Glomerular endothelial cell (primary cell): ENCODE results near the gene ZBTB16. TPM values are rescaled to one million over a fixed set of nuclear protein-coding genes. Genes with fewer than 3 reads are reported as not detected.
A peak's percentile ranks its signal among the peaks of the same experiment; 100 is the strongest.

Source experiments
- DNase-seq: peaks from one replicate; pipeline ENCODE4 v3.0.0-alpha.2; 2011; ENCODE audit warnings: low read depth, low spot score; ENCODE audit errors: extremely low read depth
- total RNA-seq: library from RNA; depleted of rRNA; stranded (reverse); fragments of >200 nt; gene quantifications from 2 replicates; pipeline ENCODE4 v1.2.3, GENCODE V29; 2015

ZBTB16 gene
- total RNA-seq, 1 donor from 2014 or later: 6.9 TPM

DNA sequence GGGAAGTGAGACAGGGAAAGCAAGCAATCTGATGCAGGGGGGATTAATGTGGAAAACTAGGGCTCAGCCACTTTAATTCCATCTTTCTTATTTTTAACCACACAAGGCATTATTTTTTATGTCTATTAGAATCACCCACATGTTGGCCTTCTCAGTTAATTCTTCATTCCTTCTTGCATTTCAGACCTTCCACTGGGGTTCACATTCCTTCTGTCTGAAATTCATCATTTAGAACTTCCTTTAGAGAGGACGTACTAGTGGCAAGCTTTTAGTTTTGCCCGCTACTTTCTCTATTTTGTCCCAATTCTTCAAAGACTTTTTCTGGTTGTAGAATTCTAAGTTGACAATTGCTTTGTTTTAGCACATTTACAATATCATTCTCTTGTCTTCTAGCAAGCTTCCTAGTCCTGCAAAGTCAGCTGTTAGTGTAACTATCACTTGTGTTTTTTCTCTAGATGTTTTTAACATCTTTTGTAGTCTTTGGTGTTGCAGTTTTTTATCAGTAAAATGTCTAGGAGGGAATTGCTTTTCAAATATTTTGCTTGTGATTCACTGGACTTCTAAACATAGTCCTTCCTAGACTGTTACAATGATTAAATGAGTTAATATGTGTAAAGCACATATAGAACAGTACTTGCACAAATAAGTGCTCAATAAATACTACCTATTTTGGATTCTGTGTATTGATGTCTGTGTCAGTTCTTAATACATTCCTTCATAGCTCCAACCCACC is 231.2 kb downstream of the ZBTB16 start:
- no peak for DNase-seq

DNA sequence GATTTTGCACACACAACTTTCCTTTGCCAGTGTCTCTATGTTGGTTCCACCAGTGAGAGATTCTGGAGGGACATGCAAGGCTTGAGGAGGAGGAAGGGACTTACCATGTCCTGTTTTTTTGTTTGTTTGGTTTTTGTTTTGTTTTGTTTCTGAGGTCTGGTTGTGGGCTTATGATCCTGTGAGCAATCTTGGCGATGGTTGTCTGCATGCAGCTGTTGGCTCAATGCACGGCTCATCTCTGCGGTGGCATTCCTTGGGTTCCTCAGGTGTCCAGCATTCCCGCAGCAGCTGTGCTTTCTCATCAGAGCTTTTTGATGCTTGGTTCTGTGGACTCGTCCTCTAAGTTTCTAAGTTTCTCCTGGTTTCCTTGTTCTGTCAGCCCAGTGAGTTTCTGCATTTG is 231.9 kb downstream of the ZBTB16 start:
- DNase-seq: no peak

DNA sequence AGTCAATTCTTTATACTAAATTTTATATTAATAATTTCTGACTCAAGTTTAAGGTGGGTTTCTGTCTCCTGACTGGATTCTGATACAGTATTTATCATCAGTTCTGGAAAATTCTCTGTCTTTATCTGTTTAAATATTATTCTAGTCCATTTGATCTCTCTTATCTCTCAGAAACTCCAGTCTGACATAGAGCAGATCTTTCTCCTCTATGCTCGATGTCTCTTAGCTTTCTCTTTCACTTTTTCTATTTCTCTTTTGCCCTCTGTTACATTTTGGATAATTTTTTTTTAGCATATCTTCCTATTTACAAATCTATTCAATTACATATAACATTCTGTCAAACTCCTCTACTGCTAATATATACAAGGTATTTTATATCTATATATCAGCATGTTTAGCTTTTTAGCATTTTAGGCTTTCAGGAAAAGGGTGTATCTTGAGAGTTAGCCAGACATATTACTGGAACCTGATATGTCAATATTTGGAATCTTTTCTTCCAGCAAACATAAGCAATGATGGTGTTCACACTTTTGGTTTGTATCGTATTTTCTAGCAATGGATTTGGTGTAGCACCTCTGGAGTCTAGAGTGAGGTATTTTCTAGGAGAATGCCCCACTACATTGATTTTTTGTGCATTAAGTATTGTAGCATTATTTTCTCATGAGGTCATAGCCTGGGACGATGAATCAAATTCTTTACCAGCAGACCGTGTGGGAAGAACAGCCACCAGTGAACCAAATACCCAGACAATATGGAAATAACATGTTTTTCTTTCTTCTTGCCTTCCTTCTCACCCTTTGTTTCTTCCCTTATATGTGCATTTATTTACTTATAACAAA is 232.6 kb downstream of the ZBTB16 start:
- DNase-seq: no peak

DNA sequence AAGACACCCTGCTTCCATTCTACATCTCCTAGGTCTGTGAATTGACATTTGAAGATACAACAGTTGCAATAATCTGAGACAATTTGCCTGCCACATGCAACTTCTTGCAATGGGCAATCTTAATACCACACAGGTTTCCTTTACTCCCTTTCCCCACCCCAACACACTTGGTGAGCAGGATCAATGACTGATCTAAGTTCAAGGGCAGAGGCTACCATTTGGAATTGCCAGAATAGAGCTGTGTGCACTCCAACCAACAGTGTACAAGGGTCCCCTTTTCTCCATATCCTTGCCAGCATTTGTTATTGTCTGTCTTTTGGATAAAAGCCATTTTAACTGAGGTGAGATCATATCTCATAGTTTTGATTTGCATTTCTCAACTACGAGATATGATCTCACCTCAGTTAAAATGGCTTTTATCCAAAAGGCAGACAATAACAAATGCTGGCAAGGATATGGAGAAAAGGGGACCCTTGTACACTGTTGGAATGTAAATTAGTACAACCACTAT is 233.7 kb downstream of the ZBTB16 start:
- no peak for DNase-seq

DNA sequence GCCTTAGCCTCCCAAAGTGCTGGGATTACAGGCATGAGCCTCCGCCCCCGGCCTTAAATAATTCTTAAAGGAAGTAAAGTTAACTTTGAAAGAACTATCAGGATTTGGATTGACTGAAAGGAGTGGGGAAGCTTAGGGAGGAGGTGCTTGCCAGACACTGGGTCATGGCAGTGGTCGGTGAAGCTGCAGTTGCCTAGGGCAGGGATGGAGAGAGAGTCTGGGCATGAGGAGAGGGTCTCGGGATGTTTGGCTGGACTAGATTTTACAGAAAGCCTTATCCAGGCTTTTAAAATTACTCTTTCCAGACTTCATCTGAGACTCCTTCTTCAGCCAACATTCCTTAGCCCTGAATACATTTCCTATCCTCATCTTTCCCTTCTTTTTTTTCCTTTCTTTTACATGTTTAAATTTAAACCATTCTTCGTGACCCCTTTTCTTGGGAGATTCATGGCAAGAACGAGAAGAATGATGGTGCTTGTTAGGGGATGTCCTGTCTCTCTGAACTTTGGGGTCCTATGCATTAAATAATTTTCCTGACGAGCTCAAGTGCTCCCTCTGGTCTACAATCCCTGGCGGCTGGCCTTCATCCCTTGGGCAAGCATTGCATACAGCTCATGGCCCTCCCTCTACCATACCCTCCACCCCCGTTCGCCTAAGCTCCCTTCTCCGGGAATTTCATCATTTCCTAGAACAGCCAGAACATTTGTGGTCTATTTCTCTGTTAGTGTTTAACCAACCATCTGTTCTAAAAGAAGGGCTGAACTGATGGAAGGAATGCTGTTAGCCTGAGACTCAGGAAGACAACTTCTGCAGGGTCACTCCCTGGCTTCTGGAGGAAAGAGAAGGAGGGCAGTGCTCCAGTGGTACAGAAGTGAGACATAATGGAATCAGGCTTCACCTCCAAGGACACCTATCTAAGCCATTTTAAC is 236.4 kb downstream of the ZBTB16 start, which contains the start of gene NNMT:
TSS of gene NNMT (plus strand) at position 724 of the 929 bp plus-strand sequence. CDS start at position 882, 158 bp downstream.
- peak; percentile 89 for DNase-seq

DNA sequence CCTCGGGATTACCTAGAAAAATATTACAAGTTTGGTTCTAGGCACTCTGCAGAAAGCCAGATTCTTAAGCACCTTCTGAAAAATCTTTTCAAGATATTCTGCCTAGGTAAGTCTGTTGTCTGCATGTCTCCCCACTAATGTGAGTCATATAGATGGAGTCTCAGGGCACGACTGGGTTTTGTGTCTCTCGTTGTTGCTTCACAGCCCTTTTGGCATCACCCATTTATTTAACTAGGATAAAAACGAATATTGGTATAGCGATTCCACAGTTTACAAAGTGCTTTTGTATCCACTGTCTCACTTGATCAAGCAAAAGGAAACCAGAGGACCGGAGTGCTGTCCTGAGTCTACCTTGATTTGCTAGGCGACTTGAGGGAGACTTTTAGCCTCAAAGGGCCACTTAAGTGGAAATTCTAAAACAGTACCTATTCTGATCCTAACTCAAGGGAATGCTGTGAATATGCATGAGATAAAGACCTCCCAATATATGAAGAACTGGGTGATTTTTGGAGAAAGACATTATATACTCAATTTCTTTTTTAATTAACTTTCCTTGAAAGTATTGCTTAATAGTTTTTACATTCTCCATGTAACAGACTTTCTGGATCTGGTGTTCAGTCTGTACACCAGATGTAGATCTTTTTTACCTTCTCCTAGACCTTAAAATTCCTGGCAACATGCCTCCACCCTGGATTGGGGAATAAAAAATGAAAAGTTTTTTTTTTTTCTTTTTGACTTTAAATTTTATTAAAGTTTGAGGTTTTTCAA is 237.3 kb downstream of the ZBTB16 start:
- no peak for DNase-seq

DNA sequence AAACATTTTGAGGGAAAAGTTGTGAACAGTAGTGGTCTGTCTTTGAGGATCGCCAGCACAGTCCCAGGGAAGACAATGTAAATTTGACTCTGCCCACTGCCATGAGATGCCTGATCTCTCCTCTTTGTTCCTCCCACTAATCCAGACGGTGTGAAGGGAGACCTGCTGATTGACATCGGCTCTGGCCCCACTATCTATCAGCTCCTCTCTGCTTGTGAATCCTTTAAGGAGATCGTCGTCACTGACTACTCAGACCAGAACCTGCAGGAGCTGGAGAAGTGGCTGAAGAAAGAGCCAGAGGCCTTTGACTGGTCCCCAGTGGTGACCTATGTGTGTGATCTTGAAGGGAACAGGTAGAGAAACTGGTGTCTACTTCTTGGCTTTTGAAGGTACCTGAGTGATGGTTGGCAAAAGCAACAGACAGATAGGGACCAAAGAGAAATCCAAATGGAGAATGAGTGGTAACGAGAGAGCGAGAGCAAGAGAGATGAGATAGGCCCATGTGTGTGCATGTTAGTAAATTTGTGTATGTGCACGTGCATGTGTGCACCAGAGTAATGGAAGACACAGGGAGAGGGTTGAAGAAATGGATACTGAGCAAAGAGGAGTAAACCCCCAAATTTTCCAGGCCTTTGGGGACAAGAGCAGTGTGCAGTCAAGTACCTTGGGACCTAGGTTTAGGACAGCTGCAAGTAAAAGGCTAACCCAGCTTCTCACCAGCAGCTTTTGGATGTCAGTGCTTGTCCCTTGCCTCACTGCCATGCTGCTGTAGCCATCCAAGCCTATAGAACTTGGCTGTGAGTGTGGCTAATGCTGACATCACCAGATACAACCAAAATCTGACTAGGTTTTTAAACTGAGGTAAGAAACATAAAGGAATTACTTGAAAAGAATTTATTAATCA is 238.5 kb downstream of the ZBTB16 start:
- no peak for DNase-seq

DNA sequence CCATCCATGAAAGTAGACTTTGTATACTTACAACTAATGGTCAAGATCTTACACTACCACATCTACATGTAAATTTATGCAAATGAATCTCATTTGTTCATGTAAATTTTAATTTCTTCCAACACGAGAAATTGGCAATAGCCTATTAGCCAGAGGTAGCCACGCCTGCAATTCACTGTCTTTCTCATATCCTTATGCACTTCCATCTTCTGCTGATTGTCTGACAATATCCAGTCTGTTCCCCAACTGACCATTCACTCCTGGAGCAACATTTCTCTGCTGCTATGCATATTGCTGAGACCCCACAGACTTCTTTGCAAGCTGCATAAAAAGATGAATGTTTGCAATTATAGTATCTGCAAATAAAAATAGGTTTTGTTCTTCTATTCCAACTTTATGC is 239.2 kb downstream of the ZBTB16 start:
- no peak for DNase-seq

Other genes with a start within 250 kb of the ZBTB16 start
- gene USP28, start 184.1 kb upstream of the ZBTB16 start, total RNA-seq: 11.1 and 25.6 TPM in 2 replicates
- gene HTR3B, start 154.9 kb upstream of the ZBTB16 start, total RNA-seq: not detected in 2 replicates
- not detected in 2 replicates for gene HTR3A, start 84.6 kb upstream of the ZBTB16 start, total RNA-seq
- gene NNMT, start 236.7 kb downstream of the ZBTB16 start, total RNA-seq: 240 and 279 TPM in 2 replicates